Brain microvascular endothelial cell (primary cell): ENCODE measurements around the gene ITPA.
A peak's percentile ranks its signal among the peaks of the same experiment; 100 is the strongest.

ENCODE experiments used
- DNase-seq: peaks from one replicate; pipeline ENCODE4 v3.0.0-alpha.2; 2020
- H3K27ac ChIP-seq: fragments of 250-450 bp; sonication (Bioruptor Pico); 2 replicates; pipeline ENCODE4 v1.5.1; 2020; ENCODE audit warnings: mild to moderate bottlenecking, moderate library complexity
- H3K27me3 ChIP-seq: fragments of 250-450 bp; sonication (Bioruptor Pico); replicated peaks from 2 replicates; pipeline ENCODE4 v1.5.1; 2020; ENCODE audit warnings: mild to moderate bottlenecking
- H3K36me3 ChIP-seq: fragments of 250-450 bp; sonication (Bioruptor Pico); replicated peaks from 2 replicates; pipeline ENCODE4 v1.5.1; 2020; ENCODE audit warnings: mild to moderate bottlenecking
- H3K4me3 ChIP-seq: 2 replicates; pipeline ENCODE4 v1.5.1; 2011; ENCODE audit warnings: low read depth, mild to moderate bottlenecking, control low read depth, low read length, moderate library complexity
- CTCF ChIP-seq: IDR thresholded peaks from 2 replicates; pipeline ENCODE4 v1.5.1; 2011; ENCODE audit warnings: low read depth, mild to moderate bottlenecking, moderate library complexity, low read length, control low read depth, inconsistent platforms; ENCODE audit errors: missing control alignments
- in situ Hi-C: cut with HindIII; loops from 2 replicates; pipeline ENCODE4 v1.10.0; 2017; ENCODE audit warnings: low sequenced_read_pairs, low pct_ligation_motif_present

Gene ITPA

GRCh38 chr20:3238616-3239025 is 29.3 kb downstream of the ITPA start:
- no peak for TF ChIP-seq CTCF
- H3K27me3 ChIP-seq, result peaks cover 18% of the 10 kb centered on the region
- H3K36me3 ChIP-seq, result no peaks in the 10 kb centered on the region
- in situ Hi-C loops, result no loop called here
- no peak for DNase-seq
- H3K27ac ChIP-seq, result no peak overlapping the region
- H3K4me3 ChIP-seq, result peak overlapping the region; percentile 52

- H3K27ac ChIP-seq, result no peak within 1 kb of the TSS
- peaks cover 18% of the 10 kb centered on the region for H3K27me3 ChIP-seq
- H3K4me3 ChIP-seq, result peak within 1 kb of the TSS; percentile 52
- no peak for TF ChIP-seq CTCF
- in situ Hi-C loops, result no loop called here
- DNase-seq, result no peak
- H3K36me3 ChIP-seq, result no peaks in the 10 kb centered on the region
These were observed 29.9 kb downstream of the ITPA start, which contains the start of gene SLC4A11 for GRCh38 chr20:3239026-3239866. Gene SLC4A11, minus strand, starts transcription at chr20:3239190. Its CDS starts 53 bp downstream, at chr20:3239137.

GRCh38 chr20:3239867-3240775 is 30.8 kb downstream of the ITPA start:
- Histone ChIP-seq H3K27ac (no peak overlapping the region), H3K27me3 (peaks cover 18% of the 10 kb centered on the region), H3K36me3 (no peaks in the 10 kb centered on the region), H3K4me3 (peak overlapping the region; percentile 52)
- in situ Hi-C loops, result no loop called here
- no peak for TF ChIP-seq CTCF
- DNase-seq, result no peak

- H3K27ac ChIP-seq, result no peak overlapping the region
- TF ChIP-seq CTCF, result no peak
- H3K27me3 ChIP-seq, result peaks cover 18% of the 10 kb centered on the region
- in situ Hi-C loops, result no loop called here
- peak overlapping the region; percentile 52 for H3K4me3 ChIP-seq
- H3K36me3 ChIP-seq, result no peaks in the 10 kb centered on the region
- no peak for DNase-seq
These were observed 31.6 kb downstream of the ITPA start for GRCh38 chr20:3240776-3241363.

GRCh38 chr20:3242172-3242692 is 32.9 kb downstream of the ITPA start:
- H3K4me3 ChIP-seq, result no peak overlapping the region
- H3K27ac ChIP-seq, result no peak overlapping the region
- H3K36me3 ChIP-seq, result no peaks in the 10 kb centered on the region
- in situ Hi-C loops, result no loop called here
- peaks cover 18% of the 10 kb centered on the region for H3K27me3 ChIP-seq
- no peak for DNase-seq
- no peak for TF ChIP-seq CTCF
